GM10248 (cell line): ENCODE results near the gene POLD2.

Source experiments
- CTCF ChIA-PET: fragments of 300-600 bp; sonication (Branson Sonifier 250); formaldehyde crosslinking; extraction: SDS; loops from one replicate; lab custom pipeline; 2021; ENCODE audit warnings: antibody characterized with exemption; lab: Yijun Ruan, JAX
- POLR2A ChIA-PET: fragments of 350-650 bp; sonication (Branson Sonifier 250); formaldehyde crosslinking; extraction: SDS; loops from one replicate; lab custom pipeline; 2020; ENCODE audit warnings: antibody characterized with exemption; lab: Yijun Ruan, JAX
- DNase-seq: peaks from one replicate; pipeline ENCODE4 v3.0.0; 2012; ENCODE audit errors: extremely low spot score
- TF ChIP-seq, protein P1 (sequence below): IDR thresholded peaks from 2 replicates; pipeline ENCODE4 v1.5.1; 2012; ENCODE audit warnings: mild to moderate bottlenecking, low read depth; ENCODE audit errors: extremely low read depth, missing control alignments, control extremely low read depth

Gene POLD2

GRCh38 chr7:44084701-44085100, 38.6 kb downstream of the POLD2 start:
- ChIA-PET POLR2A (no interaction called here), CTCF (interaction anchor here (1.1 to 5.5 kb wide), 6 partner anchors 13 to 65 kb away, joined by 3 to 42 read pairs (median 4); no protein-coding TSS in a partner anchor)
- DNase-seq, result no peak

GRCh38 chr7:44083796-44084195, 39.6 kb downstream of the POLD2 start:
- DNase-seq, result no peak
- CTCF ChIA-PET, result interaction anchor here (5.5 kb wide), 1 partner anchor 14 kb away, joined by 42 read pairs; no protein-coding TSS in a partner anchor
- TF ChIP-seq, protein P1, sequence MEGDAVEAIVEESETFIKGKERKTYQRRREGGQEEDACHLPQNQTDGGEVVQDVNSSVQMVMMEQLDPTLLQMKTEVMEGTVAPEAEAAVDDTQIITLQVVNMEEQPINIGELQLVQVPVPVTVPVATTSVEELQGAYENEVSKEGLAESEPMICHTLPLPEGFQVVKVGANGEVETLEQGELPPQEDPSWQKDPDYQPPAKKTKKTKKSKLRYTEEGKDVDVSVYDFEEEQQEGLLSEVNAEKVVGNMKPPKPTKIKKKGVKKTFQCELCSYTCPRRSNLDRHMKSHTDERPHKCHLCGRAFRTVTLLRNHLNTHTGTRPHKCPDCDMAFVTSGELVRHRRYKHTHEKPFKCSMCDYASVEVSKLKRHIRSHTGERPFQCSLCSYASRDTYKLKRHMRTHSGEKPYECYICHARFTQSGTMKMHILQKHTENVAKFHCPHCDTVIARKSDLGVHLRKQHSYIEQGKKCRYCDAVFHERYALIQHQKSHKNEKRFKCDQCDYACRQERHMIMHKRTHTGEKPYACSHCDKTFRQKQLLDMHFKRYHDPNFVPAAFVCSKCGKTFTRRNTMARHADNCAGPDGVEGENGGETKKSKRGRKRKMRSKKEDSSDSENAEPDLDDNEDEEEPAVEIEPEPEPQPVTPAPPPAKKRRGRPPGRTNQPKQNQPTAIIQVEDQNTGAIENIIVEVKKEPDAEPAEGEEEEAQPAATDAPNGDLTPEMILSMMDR, result no peak
- POLR2A ChIA-PET, result no interaction called here

More at GRCh38 chr7:44084701-44085100, 38.6 kb downstream of the POLD2 start:
- TF ChIP-seq, protein P1, result no peak

DNA sequence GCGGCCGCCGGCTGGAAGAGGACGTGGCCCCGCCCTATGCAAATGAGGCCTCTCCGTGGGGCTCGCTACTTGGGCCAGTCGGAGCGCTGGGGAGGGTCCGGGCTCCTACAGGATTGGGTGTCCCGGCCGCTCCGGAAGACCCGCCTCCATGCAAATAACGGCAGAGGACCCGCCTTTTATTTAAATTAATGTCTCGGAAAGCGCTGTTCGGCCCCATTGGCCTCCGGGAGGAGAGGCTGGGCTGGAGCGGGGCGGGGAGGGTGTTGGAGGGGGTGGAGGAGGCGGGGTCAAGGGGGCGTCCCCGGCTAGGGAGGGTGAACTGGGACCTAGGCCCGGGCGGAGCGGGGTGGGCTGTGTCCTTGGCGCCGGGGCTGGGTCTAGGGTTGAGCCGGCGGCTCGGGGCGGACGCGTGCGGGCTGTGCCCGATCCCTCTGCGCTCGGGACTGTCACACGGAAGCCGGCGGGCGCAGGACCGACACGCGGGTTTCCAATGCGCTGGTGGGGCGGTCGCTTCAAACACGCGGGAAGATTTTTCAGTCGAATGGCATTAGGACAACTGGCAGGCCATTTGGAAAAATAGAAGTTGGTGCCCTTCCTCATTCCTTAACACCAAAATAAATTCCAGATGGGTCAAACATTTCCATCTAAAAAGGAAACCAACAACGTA, 40.7 kb downstream of the POLD2 start:
- POLR2A ChIA-PET, result no interaction called here
- CTCF ChIA-PET, result no interaction called here
- peak; percentile 98 for DNase-seq
- TF ChIP-seq, protein P1, result no peak

- peak; percentile 59 for DNase-seq
- TF ChIP-seq, protein P1, result peak; percentile 8
- POLR2A ChIA-PET, result interaction anchor here (0.7 to 0.9 kb wide), 4 partner anchors 16 to 76 kb away, joined by 4 to 8 read pairs (median 4); no protein-coding TSS in a partner anchor
- CTCF ChIA-PET, result interaction anchor here (0.6 to 2.1 kb wide), 10 partner anchors 10 to 484 kb away, joined by 3 to 13 read pairs (median 4); partner anchors contain the start of genes DBNL and YKT6
Measured at GRCh38 chr7:44081266-44081748, 42.0 kb downstream of the POLD2 start.

DNA sequence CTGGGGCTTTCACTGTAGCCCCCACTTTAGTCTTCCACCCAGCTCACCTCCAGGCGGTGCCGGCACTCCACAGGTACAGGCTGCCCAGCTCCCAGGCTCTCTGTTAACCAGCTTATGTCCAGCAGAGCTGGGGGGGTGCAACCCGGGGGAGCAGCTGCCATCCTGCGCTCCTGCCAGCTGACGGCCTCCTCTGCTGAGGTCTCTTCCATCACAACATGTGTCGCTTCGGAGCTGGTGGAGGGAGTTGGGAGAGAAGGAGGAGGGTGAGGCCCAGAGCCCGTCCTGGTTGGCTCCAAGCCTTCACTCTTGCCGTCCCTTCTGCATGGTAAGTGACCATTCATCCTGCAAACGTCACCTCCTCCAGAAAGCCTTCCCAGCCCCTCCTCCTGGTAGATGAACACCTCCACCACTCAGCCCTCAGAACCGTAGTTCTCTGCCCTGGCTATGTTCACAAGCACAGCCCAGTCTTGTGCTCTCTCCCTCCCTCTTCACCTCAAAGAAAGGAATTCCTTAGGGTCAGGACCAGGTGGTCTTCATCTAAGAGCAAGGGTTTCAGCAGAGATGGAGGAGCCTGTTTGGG, 42.6 kb downstream of the POLD2 start:
- no peak for DNase-seq
- ChIA-PET CTCF (interaction anchor here (0.9 to 2.1 kb wide), 9 partner anchors 9 to 484 kb away, joined by 3 to 13 read pairs (median 4); partner anchors contain the start of gene YKT6), POLR2A (interaction anchor here (0.7 to 0.9 kb wide), 2 partner anchors 23 to 76 kb away, joined by 4 to 8 read pairs; no protein-coding TSS in a partner anchor)
- TF ChIP-seq, protein P1, result no peak

GRCh38 chr7:44080118-44080517, 43.2 kb downstream of the POLD2 start:
- no peak for DNase-seq
- ChIA-PET CTCF (interaction anchor here (1.4 to 2.1 kb wide), 3 partner anchors 9 to 32 kb away, joined by 3 to 13 read pairs (median 12); no protein-coding TSS in a partner anchor), POLR2A (no interaction called here)
- TF ChIP-seq, protein P1, result no peak
